Stomach (tissue), 9 donors: ENCODE results near the gene SLC25A24. TPM values are rescaled to one million over a fixed set of nuclear protein-coding genes. Genes with fewer than 3 reads are reported as not detected.

Experiments
- DNase-seq, 2 donors: peaks; one replicate each; pipeline versions ENCODE4 v3.0.0 to v3.0.0-alpha.2; 2013 to 2019
- H3K27ac ChIP-seq, 5 donors: fragments of 200-600 bp in 4 of 5; sonication (generic) in 4 of 5; one replicate each; pipeline ENCODE4 v1.5.1; 2013 to 2019; ENCODE audit warnings: mild to moderate bottlenecking in 1 of 5, moderate library complexity in 1 of 5
- H3K27me3 ChIP-seq, 3 donors: fragments of 200-600 bp; sonication (generic); one replicate each; pipeline ENCODE4 v1.5.1; 2017 to 2019; ENCODE audit warnings: mixed run types in 1 of 3
- H3K36me3 ChIP-seq, 4 donors: fragments of 200-600 bp; sonication (generic); 1 replicate in 3 of 4; 2 replicates in 1 of 4; pipeline ENCODE4 v1.5.1; 2016 to 2019
- H3K4me1 ChIP-seq, 4 donors: fragments of 200-600 bp; sonication (generic); one replicate each; pipeline ENCODE4 v1.5.1; 2016 to 2019
- H3K4me3 ChIP-seq, 4 donors: fragments of 200-600 bp; sonication (generic) in 3 of 4; one replicate each; pipeline ENCODE4 v1.5.1; 2016 to 2019; ENCODE audit warnings: mild to moderate bottlenecking in 1 of 4
- H3K9me3 ChIP-seq, 4 donors: fragments of 200-600 bp; sonication (generic); one replicate each; pipeline ENCODE4 v1.5.1; 2016 to 2019
- CTCF ChIP-seq, 7 experiments: fragments of 450-650 bp in 4 of 7; fragments of 200-600 bp in 3 of 7; sonication (generic) in 3 of 7; IDR thresholded peaks; one replicate each; pipeline ENCODE4 v1.5.1; 2016 to 2019; ENCODE audit warnings: antibody characterized with exemption in 7 of 7, control low read depth in 2 of 7, mild to moderate bottlenecking in 1 of 7
- EP300 ChIP-seq: sonication (generic); formaldehyde crosslinking; IDR thresholded peaks from one replicate; pipeline ENCODE4 v1.6.1; 2017; ENCODE audit warnings: antibody characterized with exemption
- POLR2A ChIP-seq, 4 donors: fragments of 450-650 bp; IDR thresholded peaks; one replicate each; pipeline ENCODE4 v1.6.1; 2016; ENCODE audit warnings: antibody characterized with exemption in 4 of 4, control low read depth in 2 of 4, mild to moderate bottlenecking in 1 of 4, moderate library complexity in 1 of 4
- POLR2AphosphoS5 ChIP-seq, 3 donors: sonication (generic); formaldehyde crosslinking; IDR thresholded peaks; one replicate each; pipeline ENCODE4 v1.6.1; 2016; ENCODE audit warnings: antibody characterized with exemption in 3 of 3
- WGBS, 5 donors: extraction: QIAGEN DNeasy Blood & Tissue Kit in 3 of 5; methylation state at CpG; one replicate each; pipeline versions ENCODE4 v1.1.5 to v1.1.7; 2013 to 2018; 5-methylcytosine and 5-hydroxymethylcytosine counted together
- intact Hi-C: fragments of 100-400 bp; cut with DNase I; formaldehyde crosslinking; loops from one replicate; pipeline ENCODE4 v1.15.1; 2023; ENCODE audit warnings: low total_unique reads
- polyA plus RNA-seq, 3 donors: library from polyadenylated mRNA; stranded (reverse); fragments of 200-250 nt; gene quantifications; one replicate each; pipeline ENCODE4 v1.2.3, GENCODE V29; 2013
- total RNA-seq, 5 donors: library from RNA; depleted of rRNA; stranded (reverse); fragments of >200 nt; gene quantifications; one replicate each; pipeline versions ENCODE4 v1.1.0 to v1.2.3, GENCODE V29; 2014 to 2016
- donor health status: healthy with polysubstance abuse.
- donor health status: Bipolar disorder and iron deficiency.
- donor health status: healthy.

SLC25A24 gene
- total and polyA plus RNA-seq, 8 donors: 4.1 to 76.9 (median 19.3) TPM

GRCh38 chr1:108113496-108113895 is 86.6 kb downstream of the SLC25A24 start:
- H3K4me3 ChIP-seq: no peak overlapping the region
- no peak overlapping the region for H3K27ac ChIP-seq
- no peaks in the 10 kb centered on the region for H3K27me3 ChIP-seq
- 35 to 95% (median 55%) methylated on average over 3 of the region's 3 CpGs for WGBS, 5 donors
- no peaks in the 10 kb centered on the region for H3K4me1 ChIP-seq
- intact Hi-C loops: no loop called here
- no peaks in the 10 kb centered on the region for H3K36me3 ChIP-seq
- no peak for DNase-seq
- H3K9me3 ChIP-seq: no peaks in the 10 kb centered on the region
- no peak for TF ChIP-seq CTCF (IDR thresholded peaks at IDR 0.05)
- TF ChIP-seq POLR2AphosphoS5 (IDR thresholded peaks at IDR 0.05): no peak
- no peak for TF ChIP-seq EP300
- no peak for TF ChIP-seq POLR2A (IDR thresholded peaks at IDR 0.05)

GRCh38 chr1:108109295-108109973 is 90.7 kb downstream of the SLC25A24 start:
- H3K27me3 ChIP-seq: no peaks in the 10 kb centered on the region
- H3K36me3 ChIP-seq: no peaks in the 10 kb centered on the region
- no peak for DNase-seq
- no peaks in the 10 kb centered on the region for H3K9me3 ChIP-seq
- no peak overlapping the region for H3K27ac ChIP-seq
- H3K4me3 ChIP-seq: no peak overlapping the region
- no peaks in the 10 kb centered on the region for H3K4me1 ChIP-seq
- intact Hi-C loops: no loop called here
- TF ChIP-seq CTCF (IDR thresholded peaks at IDR 0.05) (no peak), POLR2AphosphoS5 (IDR thresholded peaks at IDR 0.05) (no peak), POLR2A (IDR thresholded peaks at IDR 0.05) (no peak), EP300 (no peak)
- WGBS, 5 donors: 86 to 93% (median 92%) methylated on average over 6 of the region's 6 CpGs

- intact Hi-C loops: no loop called here
- TF ChIP-seq POLR2A (IDR thresholded peaks at IDR 0.05) (no peak), CTCF (IDR thresholded peaks at IDR 0.05) (no peak), POLR2AphosphoS5 (IDR thresholded peaks at IDR 0.05) (no peak), EP300 (no peak)
- DNase-seq: no peak
These were observed 92.0 kb downstream of the SLC25A24 start for GRCh38 chr1:108108119-108108518.

GRCh38 chr1:108107658-108108057 is 92.5 kb downstream of the SLC25A24 start:
- no peak for DNase-seq
- TF ChIP-seq POLR2AphosphoS5 (IDR thresholded peaks at IDR 0.05) (no peak), POLR2A (IDR thresholded peaks at IDR 0.05) (no peak), CTCF (IDR thresholded peaks at IDR 0.05) (no peak), EP300 (no peak)
- intact Hi-C loops: no loop called here
- 56 to 63% (median 60%) methylated on average over 4 of the region's 4 CpGs for WGBS, 5 donors
- H3K4me1 ChIP-seq: no peaks in the 10 kb centered on the region
- no peaks in the 10 kb centered on the region for H3K36me3 ChIP-seq
- H3K4me3 ChIP-seq: no peak overlapping the region
- no peak overlapping the region for H3K27ac ChIP-seq
- H3K27me3 ChIP-seq: no peaks in the 10 kb centered on the region
- H3K9me3 ChIP-seq: no peaks in the 10 kb centered on the region

More at GRCh38 chr1:108108119-108108518, 92.0 kb downstream of the SLC25A24 start:
- Histone ChIP-seq H3K27me3 (no peaks in the 10 kb centered on the region), H3K4me1 (no peaks in the 10 kb centered on the region), H3K4me3 (no peak overlapping the region), H3K36me3 (no peaks in the 10 kb centered on the region), H3K9me3 (no peaks in the 10 kb centered on the region), H3K27ac (no peak overlapping the region)
